K562 (cell line): ENCODE results near the gene PYDC1.

Source experiments
- BHLHE40 ChIP-seq: IDR thresholded peaks from 2 replicates; pipeline ENCODE4 v1.6.1; 2011; ENCODE audit warnings: low read length, improper control_type of control experiment
- EGR1 ChIP-seq: fragments of 450-650 bp; conservative IDR thresholded peaks from 2 replicates; pipeline ENCODE4 v1.6.1; 2017; ENCODE audit warnings: mild to moderate bottlenecking
- ELF4 ChIP-seq: fragments of 450-650 bp; formaldehyde crosslinking; IDR thresholded peaks from 2 replicates; pipeline ENCODE4 v1.4.0; 2022; ENCODE audit warnings: missing genetic modification characterization
- HOXB6 ChIP-seq: fragments of 250-450 bp; sonication (Bioruptor Pico); IDR thresholded peaks from 2 replicates; pipeline ENCODE4 v1.5.1; 2022; ENCODE audit warnings: mild to moderate bottlenecking, borderline replicate concordance
- SRSF1 ChIP-seq: fragments of 200-400 bp; formaldehyde crosslinking; IDR thresholded peaks from 2 replicates; pipeline ENCODE4 v1.6.1; 2017; ENCODE audit warnings: mild to moderate bottlenecking, low read depth, low read length, moderate library complexity
- YY1 ChIP-seq, 3 experiments: IDR thresholded peaks; 2 replicates each; pipeline ENCODE4 v1.6.1; 2011; ENCODE audit warnings: low read length in 2 of 3, mild to moderate bottlenecking in 2 of 3, moderate library complexity in 2 of 3, borderline replicate concordance in 1 of 3, control low read depth in 1 of 3, low read depth in 1 of 3; ENCODE audit not compliant: insufficient read depth in 3 of 3, insufficient replicate concordance in 2 of 3, control insufficient read depth in 1 of 3, insufficient read length in 1 of 3; ENCODE audit errors: extremely low read depth in 1 of 3
- TF ChIP-seq, protein P1 (sequence below): conservative IDR thresholded peaks from 2 replicates; pipeline ENCODE4 v1.6.1; 2011; ENCODE audit warnings: low read depth, mild to moderate bottlenecking, low read length; ENCODE audit not compliant: control insufficient read depth
- TF ChIP-seq, protein P2 (sequence below), 3 experiments: IDR thresholded peaks in 2 of 3; conservative IDR thresholded peaks in 1 of 3; 2 replicates each; pipeline ENCODE4 v1.5.1; 2011 to 2012; ENCODE audit warnings: low read length in 3 of 3, mild to moderate bottlenecking in 3 of 3, control low read depth in 2 of 3, improper control_type of control experiment in 1 of 3, inconsistent platforms in 1 of 3, low read depth in 1 of 3, mixed read lengths in 1 of 3, moderate library complexity in 1 of 3; ENCODE audit not compliant: insufficient read depth in 2 of 3

DNA sequence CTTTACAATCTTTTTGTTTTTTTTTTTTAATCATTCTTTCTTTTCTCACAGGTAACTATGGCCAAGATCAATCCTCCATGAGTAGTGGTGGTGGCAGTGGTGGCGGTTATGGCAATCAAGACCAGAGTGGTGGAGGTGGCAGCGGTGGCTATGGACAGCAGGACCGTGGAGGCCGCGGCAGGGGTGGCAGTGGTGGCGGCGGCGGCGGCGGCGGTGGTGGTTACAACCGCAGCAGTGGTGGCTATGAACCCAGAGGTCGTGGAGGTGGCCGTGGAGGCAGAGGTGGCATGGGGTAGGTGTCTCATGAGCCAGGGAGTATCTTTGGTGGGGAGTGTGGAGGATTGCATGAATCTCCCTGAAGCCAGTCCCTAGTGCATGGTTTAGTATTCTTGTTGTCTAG lies 32.0 kb downstream of the PYDC1 start:
- TF ChIP-seq, protein P1, sequence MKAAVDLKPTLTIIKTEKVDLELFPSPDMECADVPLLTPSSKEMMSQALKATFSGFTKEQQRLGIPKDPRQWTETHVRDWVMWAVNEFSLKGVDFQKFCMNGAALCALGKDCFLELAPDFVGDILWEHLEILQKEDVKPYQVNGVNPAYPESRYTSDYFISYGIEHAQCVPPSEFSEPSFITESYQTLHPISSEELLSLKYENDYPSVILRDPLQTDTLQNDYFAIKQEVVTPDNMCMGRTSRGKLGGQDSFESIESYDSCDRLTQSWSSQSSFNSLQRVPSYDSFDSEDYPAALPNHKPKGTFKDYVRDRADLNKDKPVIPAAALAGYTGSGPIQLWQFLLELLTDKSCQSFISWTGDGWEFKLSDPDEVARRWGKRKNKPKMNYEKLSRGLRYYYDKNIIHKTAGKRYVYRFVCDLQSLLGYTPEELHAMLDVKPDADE = no peak
- TF ChIP-seq YY1 (IDR thresholded peaks at IDR 0.05; ENCODE audit: borderline replicate concordance in 1 of 3, control insufficient read depth in 1 of 3, extremely low read depth in 1 of 3, insufficient read depth in 3 of 3, insufficient read length in 1 of 3, insufficient replicate concordance in 2 of 3, low read depth in 1 of 3, low read length in 2 of 3) (no peak), HOXB6 (no peak), SRSF1 (no peak), EGR1 (no peak), ELF4 (CRISPR knock-in tag) (no peak), BHLHE40 (no peak)
- TF ChIP-seq, protein P2, sequence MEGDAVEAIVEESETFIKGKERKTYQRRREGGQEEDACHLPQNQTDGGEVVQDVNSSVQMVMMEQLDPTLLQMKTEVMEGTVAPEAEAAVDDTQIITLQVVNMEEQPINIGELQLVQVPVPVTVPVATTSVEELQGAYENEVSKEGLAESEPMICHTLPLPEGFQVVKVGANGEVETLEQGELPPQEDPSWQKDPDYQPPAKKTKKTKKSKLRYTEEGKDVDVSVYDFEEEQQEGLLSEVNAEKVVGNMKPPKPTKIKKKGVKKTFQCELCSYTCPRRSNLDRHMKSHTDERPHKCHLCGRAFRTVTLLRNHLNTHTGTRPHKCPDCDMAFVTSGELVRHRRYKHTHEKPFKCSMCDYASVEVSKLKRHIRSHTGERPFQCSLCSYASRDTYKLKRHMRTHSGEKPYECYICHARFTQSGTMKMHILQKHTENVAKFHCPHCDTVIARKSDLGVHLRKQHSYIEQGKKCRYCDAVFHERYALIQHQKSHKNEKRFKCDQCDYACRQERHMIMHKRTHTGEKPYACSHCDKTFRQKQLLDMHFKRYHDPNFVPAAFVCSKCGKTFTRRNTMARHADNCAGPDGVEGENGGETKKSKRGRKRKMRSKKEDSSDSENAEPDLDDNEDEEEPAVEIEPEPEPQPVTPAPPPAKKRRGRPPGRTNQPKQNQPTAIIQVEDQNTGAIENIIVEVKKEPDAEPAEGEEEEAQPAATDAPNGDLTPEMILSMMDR (IDR thresholded peaks at IDR 0.05 in 2 of 3, conservative IDR thresholded peaks at IDR 0.05 in 1 of 3; ENCODE audit: insufficient read depth in 2 of 3, low read depth in 1 of 3, low read length in 3 of 3) = no peak
